ENCODE measurements around the gene SNED1. TPM values are rescaled to one million over a fixed set of nuclear protein-coding genes. Genes with fewer than 3 reads are reported as not detected.

SNED1 gene
- polyA plus RNA-seq, 3 donors from 2014 or later = 0.24 to 0.56 TPM; not detected in 1

- no peak for DNase-seq
- peaks cover 0 to 4% (median 0%) of the 10 kb centered on the region in 3 donors for H3K27me3 Mint-ChIP-seq (ENCODE audit: low read depth in 3 of 3)
- no peaks in the 10 kb centered on the region for H3K36me3 Mint-ChIP-seq
- H3K27ac Mint-ChIP-seq = no peak overlapping the region
- no peaks in the 10 kb centered on the region for H3K9me3 Mint-ChIP-seq
- no peak overlapping the region for H3K4me3 Mint-ChIP-seq
- no peaks in the 10 kb centered on the region for H3K4me1 Mint-ChIP-seq
These were observed 19.0 kb downstream of the SNED1 start for GRCh38 chr2:241017228-241017940.

- H3K4me1 Mint-ChIP-seq = no peaks in the 10 kb centered on the region
- no peak overlapping the region for H3K4me3 Mint-ChIP-seq
- DNase-seq = no peak
- no peaks in the 10 kb centered on the region for H3K9me3 Mint-ChIP-seq
- H3K36me3 Mint-ChIP-seq = no peaks in the 10 kb centered on the region
- H3K27me3 Mint-ChIP-seq (ENCODE audit: low read depth in 3 of 3) = peaks cover 0 to 3% (median 0%) of the 10 kb centered on the region in 3 donors
- H3K27ac Mint-ChIP-seq = no peak overlapping the region
These were observed 19.9 kb downstream of the SNED1 start for GRCh38 chr2:241018051-241018891.

- no peak for DNase-seq
- Mint-ChIP-seq H3K36me3 (no peaks in the 10 kb centered on the region), H3K27ac (no peak overlapping the region), H3K4me3 (no peak overlapping the region), H3K9me3 (no peaks in the 10 kb centered on the region), H3K4me1 (no peaks in the 10 kb centered on the region), H3K27me3 (ENCODE audit: low read depth in 3 of 3) (peaks cover 0 to 3% (median 2%) of the 10 kb centered on the region in 3 donors)
These were observed 21.2 kb downstream of the SNED1 start for GRCh38 chr2:241019441-241020139.

GRCh38 chr2:241020201-241020600 lies 21.8 kb downstream of the SNED1 start:
- Mint-ChIP-seq H3K36me3 (peaks cover 0 to under 1% (median 0%) of the 10 kb centered on the region in 3 donors), H3K27ac (no peak overlapping the region), H3K27me3 (ENCODE audit: low read depth in 3 of 3) (peaks cover 0 to 3% (median 2%) of the 10 kb centered on the region in 3 donors), H3K4me3 (no peak overlapping the region), H3K4me1 (no peaks in the 10 kb centered on the region), H3K9me3 (peaks cover 0 to 4% (median 4%) of the 10 kb centered on the region in 6 donors)
- DNase-seq = no peak

GRCh38 chr2:241020629-241021190 lies 22.3 kb downstream of the SNED1 start:
- Mint-ChIP-seq H3K4me1 (no peaks in the 10 kb centered on the region), H3K27me3 (ENCODE audit: low read depth in 3 of 3) (peaks cover 0 to 4% (median 2%) of the 10 kb centered on the region in 3 donors), H3K36me3 (peaks cover 0 to 5% (median 0%) of the 10 kb centered on the region in 3 donors), H3K9me3 (peaks cover 0 to 9% (median 8%) of the 10 kb centered on the region in 6 donors), H3K27ac (no peak overlapping the region), H3K4me3 (no peak overlapping the region)
- no peak for DNase-seq

GRCh38 chr2:241025639-241026038 lies 27.2 kb downstream of the SNED1 start:
- no peak for DNase-seq
- Mint-ChIP-seq H3K27ac (no peak overlapping the region), H3K4me3 (no peak overlapping the region), H3K27me3 (ENCODE audit: low read depth in 3 of 3) (peaks cover 3 to 8% (median 4%) of the 10 kb centered on the region in 3 donors), H3K4me1 (no peaks in the 10 kb centered on the region), H3K9me3 (peaks cover 6 to 29% (median 22%) of the 10 kb centered on the region in 6 donors), H3K36me3 (peaks cover 3 to 10% (median 8%) of the 10 kb centered on the region in 3 donors)

- Mint-ChIP-seq H3K27me3 (ENCODE audit: low read depth in 3 of 3) (peaks cover 1 to 6% (median 3%) of the 10 kb centered on the region in 3 donors), H3K27ac (no peak overlapping the region), H3K4me1 (no peaks in the 10 kb centered on the region), H3K4me3 (no peak overlapping the region), H3K36me3 (peaks cover 3 to 10% (median 8%) of the 10 kb centered on the region in 3 donors), H3K9me3 (peaks cover 6 to 29% (median 22%) of the 10 kb centered on the region in 6 donors)
- no peak for DNase-seq
These were observed 31.3 kb downstream of the SNED1 start for GRCh38 chr2:241029599-241030332.

- H3K4me3 Mint-ChIP-seq = no peak overlapping the region
- no peaks in the 10 kb centered on the region for H3K4me1 Mint-ChIP-seq
- peaks cover 3 to 9% (median 8%) of the 10 kb centered on the region in 3 donors for H3K36me3 Mint-ChIP-seq
- H3K9me3 Mint-ChIP-seq = peaks cover 6 to 24% (median 18%) of the 10 kb centered on the region in 6 donors
- DNase-seq = no peak
- no peak overlapping the region for H3K27ac Mint-ChIP-seq
- peaks cover under 1 to 6% (median 3%) of the 10 kb centered on the region in 3 donors for H3K27me3 Mint-ChIP-seq (ENCODE audit: low read depth in 3 of 3)
These were observed 31.9 kb downstream of the SNED1 start for GRCh38 chr2:241030333-241030680.

GRCh38 chr2:241030883-241031282 lies 32.5 kb downstream of the SNED1 start:
- Mint-ChIP-seq H3K9me3 (peaks cover 6 to 19% (median 13%) of the 10 kb centered on the region in 6 donors), H3K27ac (no peak overlapping the region), H3K36me3 (peaks cover 3 to 8% (median 5%) of the 10 kb centered on the region in 3 donors), H3K27me3 (ENCODE audit: low read depth in 3 of 3) (peaks cover 0 to 6% (median 3%) of the 10 kb centered on the region in 3 donors), H3K4me3 (no peak overlapping the region), H3K4me1 (no peaks in the 10 kb centered on the region)
- no peak for DNase-seq

- H3K36me3 Mint-ChIP-seq = peaks cover 0 to 4% (median 0%) of the 10 kb centered on the region in 3 donors
- peaks cover 0 to 6% (median 3%) of the 10 kb centered on the region in 3 donors for H3K27me3 Mint-ChIP-seq (ENCODE audit: low read depth in 3 of 3)
- peaks cover 3 to 11% (median 7%) of the 10 kb centered on the region in 6 donors for H3K9me3 Mint-ChIP-seq
- H3K4me1 Mint-ChIP-seq = peaks cover 0 to 2% of the 10 kb centered on the region in 2 donors
- no peak overlapping the region for H3K27ac Mint-ChIP-seq
- H3K4me3 Mint-ChIP-seq = no peak overlapping the region
- DNase-seq = no peak
These were observed 33.2 kb downstream of the SNED1 start for GRCh38 chr2:241031436-241032165.

GRCh38 chr2:241033336-241033987 lies 35.0 kb downstream of the SNED1 start:
- H3K36me3 Mint-ChIP-seq = no peaks in the 10 kb centered on the region
- peaks cover 0 to 2% (median 0%) of the 10 kb centered on the region in 3 donors for H3K27me3 Mint-ChIP-seq (ENCODE audit: low read depth in 3 of 3)
- peak overlapping the region in 1 of 5 donors; percentile 21 for H3K4me3 Mint-ChIP-seq
- peaks cover 0 to under 1% (median 0%) of the 10 kb centered on the region in 6 donors for H3K9me3 Mint-ChIP-seq
- peaks cover 0 to 9% of the 10 kb centered on the region in 2 donors for H3K4me1 Mint-ChIP-seq
- DNase-seq = no peak
- H3K27ac Mint-ChIP-seq = no peak overlapping the region

- Mint-ChIP-seq H3K27ac (no peak overlapping the region), H3K4me3 (peak overlapping the region in 1 of 5 donors; percentile 21), H3K4me1 (peaks cover 0 to 9% of the 10 kb centered on the region in 2 donors), H3K36me3 (no peaks in the 10 kb centered on the region), H3K27me3 (ENCODE audit: low read depth in 3 of 3) (peaks cover 0 to 2% (median 0%) of the 10 kb centered on the region in 3 donors), H3K9me3 (no peaks in the 10 kb centered on the region)
- no peak for DNase-seq
These were observed 35.6 kb downstream of the SNED1 start for GRCh38 chr2:241033994-241034393.

Measured in immature natural killer cell (primary cell).